ENCODE results near the gene KLHL13.

GRCh38 chrX:117854806-117855205, 261.8 kb downstream of the KLHL13 start:
- TF ChIP-seq, protein P1, sequence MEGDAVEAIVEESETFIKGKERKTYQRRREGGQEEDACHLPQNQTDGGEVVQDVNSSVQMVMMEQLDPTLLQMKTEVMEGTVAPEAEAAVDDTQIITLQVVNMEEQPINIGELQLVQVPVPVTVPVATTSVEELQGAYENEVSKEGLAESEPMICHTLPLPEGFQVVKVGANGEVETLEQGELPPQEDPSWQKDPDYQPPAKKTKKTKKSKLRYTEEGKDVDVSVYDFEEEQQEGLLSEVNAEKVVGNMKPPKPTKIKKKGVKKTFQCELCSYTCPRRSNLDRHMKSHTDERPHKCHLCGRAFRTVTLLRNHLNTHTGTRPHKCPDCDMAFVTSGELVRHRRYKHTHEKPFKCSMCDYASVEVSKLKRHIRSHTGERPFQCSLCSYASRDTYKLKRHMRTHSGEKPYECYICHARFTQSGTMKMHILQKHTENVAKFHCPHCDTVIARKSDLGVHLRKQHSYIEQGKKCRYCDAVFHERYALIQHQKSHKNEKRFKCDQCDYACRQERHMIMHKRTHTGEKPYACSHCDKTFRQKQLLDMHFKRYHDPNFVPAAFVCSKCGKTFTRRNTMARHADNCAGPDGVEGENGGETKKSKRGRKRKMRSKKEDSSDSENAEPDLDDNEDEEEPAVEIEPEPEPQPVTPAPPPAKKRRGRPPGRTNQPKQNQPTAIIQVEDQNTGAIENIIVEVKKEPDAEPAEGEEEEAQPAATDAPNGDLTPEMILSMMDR (IDR thresholded peaks at IDR 0.05): no peak
- TF ChIP-seq REST (IDR thresholded peaks at IDR 0.05; ENCODE audit: insufficient read depth in 1 of 2, low read depth in 2 of 2, low read length in 1 of 2) (no peak), POLR2AphosphoS5 (IDR thresholded peaks at IDR 0.05; ENCODE audit: low read depth, low read length) (no peak), TCF7L2 (IDR thresholded peaks at IDR 0.05; ENCODE audit: low read depth, low read length) (no peak)
